Stimulated activated CD4-positive, alpha-beta T cell treated with anti-CD3 and anti-CD28 coated beads, Interleukin-12 subunit alpha, Interleukin-12 subunit beta, amount 100 ng/mL, for 24 hours (primary cell): ENCODE data around the gene TGM5.
"Not testable (repeated sequence)": the region's sequence is repeated elsewhere in the genome, so short reads cannot be mapped to it uniquely, and the experiment has no call there.

ENCODE experiments used
- DNase-seq, 2 experiments: peaks; one replicate each; pipeline ENCODE4 v3.0.0-alpha.2; 2020; ENCODE audit warnings: low read depth in 2 of 2

TGM5 gene

DNA sequence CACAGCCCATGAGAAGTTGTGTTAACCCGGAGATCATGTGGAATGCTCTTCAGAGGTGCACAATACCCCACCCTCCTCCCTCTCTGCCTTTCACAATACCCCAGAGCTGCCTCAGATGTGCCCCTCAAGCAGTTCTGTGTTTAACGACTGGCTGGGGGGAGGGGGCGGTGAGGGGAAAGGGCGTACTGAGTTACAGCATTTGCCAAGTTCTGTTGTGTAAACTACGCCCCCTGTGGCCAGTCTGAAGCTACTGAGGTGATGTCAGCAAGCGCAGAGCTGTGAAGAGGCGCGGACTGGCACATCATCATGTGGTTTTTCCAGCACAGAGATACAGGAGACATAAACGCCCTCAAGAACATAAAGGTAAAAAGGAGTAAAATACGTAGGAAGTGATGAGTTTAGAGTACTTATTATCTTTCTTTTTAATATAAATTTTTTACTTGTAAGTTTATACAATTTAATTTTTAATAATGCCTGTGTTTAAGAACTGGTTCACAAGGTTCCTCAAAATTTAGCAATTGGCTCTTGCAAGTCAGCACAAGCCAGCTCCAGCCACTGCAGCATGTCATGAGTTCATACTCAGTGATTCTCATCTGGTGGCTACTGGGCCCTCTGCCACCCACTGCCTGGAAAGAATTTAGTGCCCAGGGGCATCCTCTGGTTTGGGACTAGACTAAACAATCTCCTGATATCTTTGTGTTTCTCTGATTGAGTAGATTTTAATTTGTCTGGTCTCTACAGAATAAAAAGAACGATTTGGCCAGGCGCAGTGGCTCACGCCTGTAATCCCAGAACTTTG lies 47.6 kb downstream of the TGM5 start:
- no peak for DNase-seq

DNA sequence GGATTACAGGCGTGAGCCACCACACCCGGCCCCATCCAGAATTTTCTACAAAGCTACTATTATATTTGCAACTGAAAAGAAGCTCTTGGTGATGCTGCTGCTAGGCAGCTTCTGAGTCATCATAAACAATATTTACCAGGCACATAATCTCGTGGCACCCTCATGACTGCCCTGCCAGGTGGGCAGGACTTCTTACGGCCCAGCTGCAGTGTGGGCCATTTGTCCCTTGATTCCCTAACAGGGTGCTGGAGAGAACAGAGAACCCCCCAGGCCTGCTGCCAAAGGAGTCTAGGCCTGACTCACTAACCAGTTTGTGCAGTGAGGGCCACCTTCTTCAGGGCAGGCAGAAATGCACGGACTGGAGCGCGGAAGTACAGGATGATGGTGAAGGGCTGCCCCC lies 50.8 kb downstream of the TGM5 start:
- DNase-seq, result no peak

DNA sequence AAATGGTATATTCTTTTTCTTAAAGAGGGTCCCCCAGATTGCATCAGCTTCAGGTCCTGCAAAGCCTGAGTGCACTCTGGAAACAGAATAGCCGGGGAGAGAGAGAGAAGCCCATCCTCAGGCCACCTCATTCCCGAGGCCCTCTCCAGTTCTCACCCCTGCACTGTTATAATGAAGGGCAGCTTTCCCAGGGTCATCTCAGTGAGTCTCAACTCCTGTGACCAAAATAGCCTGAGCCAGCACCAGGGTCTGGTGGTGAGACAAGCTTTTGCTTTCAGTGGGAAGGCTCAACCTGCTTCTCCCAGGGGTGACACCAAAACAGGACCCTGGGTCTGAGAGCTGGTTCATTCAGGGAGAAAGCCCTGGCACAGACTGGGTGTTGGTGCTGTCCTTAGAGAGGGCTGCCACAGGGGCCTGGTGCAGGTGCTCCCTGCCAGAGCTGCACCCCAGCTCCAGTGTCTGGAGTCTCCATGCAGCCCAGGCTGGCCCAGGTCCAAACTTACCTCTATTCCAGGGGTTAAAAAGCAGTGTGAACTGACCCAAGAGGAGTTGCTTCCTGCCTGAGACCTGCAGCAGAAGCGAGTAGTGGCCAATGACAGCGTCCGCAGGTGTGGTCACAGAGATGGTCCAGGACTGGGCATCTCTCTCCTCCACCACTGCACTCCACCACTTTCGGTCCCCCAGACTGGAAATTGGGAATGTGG lies 52.0 kb downstream of the TGM5 start:
- no peak for DNase-seq

DNA sequence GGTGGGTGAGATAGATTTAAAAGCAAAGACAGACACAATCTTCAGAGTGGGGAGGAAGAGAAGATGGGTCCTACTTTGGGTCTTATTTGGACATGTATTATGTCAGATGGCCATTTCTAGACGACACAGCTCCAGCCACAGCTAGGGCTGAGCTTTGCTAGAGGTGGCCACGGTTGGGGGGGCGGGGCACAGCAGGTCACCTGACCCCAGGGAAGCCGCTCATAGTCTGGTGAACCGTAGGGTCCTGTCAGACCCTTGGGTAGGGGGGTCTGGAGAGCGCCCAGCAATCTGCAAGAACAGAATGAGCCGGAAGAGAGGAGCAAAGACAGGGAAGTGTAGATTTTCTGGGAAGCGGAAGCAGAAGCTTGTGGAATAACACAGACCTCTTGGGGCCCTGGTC lies 52.6 kb downstream of the TGM5 start:
- DNase-seq, result no peak

DNA sequence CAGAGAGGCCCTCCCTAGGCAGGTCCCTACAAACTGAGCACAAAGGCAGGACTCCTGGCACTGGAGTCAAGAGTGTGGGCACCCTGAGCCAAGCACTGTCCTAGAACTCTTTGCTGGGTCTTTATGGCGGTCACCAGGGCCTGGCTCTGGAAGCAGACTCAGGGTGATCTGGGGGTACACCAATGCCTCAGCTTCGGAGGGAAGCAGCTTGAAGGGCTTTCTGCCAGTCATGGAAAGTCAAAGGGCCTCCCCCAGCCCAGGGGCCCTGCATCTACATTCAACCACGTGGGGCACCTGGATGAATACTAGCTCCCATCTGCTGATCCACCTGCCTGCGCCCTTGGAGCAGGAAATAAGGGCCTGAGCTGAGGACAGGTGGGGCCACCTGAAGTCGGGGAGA lies 53.3 kb downstream of the TGM5 start:
- DNase-seq, result no peak

DNA sequence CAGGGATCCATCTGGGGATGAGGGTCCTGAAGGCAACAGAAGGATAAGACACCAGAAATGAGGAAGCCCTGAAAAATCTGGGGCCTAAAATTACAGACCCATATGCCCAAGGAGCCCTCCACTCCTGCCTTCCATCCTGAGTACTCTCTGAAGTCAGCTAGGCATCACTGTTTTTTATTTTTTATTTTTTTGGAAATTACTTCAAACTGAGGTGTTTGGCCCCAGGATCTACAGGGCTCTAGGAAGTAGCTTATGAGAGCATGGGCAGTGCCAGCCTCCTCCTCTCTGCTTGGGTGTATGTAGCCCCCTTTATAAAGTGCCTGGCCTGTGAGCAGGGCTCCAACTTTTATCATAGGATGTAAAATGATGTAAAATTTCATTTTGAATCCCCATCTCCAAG lies 53.8 kb downstream of the TGM5 start:
- no peak for DNase-seq

DNA sequence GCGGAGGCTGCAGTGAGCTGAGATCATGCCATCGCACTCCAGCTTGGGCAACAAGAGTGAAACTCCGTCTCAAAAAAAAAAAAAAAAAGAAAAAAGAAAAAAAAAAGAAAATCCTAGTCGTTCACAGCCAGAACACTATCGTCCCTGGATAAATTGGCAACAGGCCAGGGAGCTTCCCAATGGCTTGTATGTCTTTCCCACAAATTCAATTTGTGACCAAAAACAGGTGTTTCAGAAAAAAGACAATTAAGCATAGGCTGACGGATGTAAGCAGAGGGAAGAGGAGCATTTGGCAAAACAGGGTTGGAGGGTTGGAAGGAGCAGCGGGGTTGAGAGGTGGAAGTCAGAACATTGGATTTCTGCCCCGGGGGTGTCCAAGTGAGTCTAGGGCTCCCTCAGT lies 54.4 kb downstream of the TGM5 start:
- no peak for DNase-seq

DNA sequence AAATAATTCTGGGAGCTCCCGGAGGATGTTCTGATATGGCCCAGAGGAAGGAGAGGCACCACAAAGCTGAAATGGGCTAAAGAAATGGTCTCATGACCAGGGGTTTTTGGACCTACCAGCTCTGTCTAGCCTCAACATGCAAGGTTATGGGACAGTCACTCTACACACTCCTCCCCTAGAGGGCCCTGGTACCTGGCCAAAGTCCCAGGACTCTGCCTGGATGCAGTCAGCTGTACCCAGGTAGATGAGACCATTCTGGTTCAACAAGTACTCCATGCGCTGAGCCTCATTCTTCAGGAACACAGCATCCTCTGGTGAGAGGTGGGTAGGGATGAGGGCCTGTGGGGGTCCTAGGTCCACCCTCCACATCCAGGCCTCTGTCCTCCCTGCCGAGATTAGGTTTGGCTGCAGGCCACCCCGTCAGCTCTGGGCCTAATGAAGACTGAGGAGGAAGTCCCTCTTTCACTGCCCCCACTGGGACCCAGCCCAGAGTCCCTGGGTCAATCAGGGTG lies 55.4 kb downstream of the TGM5 start:
- no peak for DNase-seq

DNA sequence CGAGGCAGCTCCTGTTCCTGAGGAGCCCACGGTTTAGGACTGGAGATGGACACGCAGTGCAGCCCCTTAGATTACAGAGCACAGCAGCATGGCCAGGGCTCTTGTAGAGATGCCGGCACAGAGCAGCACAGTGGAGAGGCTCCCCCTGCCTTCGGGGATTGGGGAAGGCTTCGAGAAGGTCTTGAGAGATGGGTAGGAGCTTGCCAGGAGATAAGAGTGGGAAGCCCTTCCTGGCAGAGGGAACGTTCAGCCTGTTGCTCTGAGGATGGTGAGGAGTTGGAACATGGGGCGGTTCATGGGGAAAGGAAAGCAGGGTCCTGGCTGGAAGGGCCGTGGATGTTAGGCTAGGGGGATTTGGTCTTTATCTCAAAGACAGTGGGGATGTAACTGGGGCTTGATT lies 55.9 kb downstream of the TGM5 start:
- no peak for DNase-seq

DNA sequence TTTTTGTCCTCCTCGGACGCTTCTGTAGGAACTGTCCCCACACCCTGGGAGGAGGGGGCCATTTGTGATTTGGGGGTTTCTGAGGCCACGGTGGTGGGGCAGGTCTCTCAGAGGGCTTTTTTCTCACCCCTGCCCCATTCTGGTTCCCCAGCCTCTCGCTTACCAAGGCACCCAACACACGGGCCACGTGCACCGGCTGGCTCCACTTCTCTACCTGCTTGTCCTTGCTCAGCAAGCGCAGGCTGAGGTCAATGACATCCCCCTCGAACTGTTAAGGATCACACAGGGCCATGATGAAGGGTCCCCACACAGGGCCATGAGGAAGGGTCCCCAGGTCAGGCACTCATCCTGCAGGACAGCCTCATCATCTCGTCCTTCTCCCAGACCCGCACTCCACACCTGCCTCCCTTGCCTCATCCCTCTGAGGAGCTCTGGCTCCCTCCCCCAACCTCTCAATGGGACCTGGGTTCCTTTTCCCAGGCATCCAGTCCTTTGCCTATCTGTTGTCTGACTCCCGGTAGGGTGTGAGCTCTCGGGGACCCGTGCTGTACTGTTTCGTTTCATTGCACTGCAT lies 56.5 kb downstream of the TGM5 start:
- DNase-seq, result no peak

DNA sequence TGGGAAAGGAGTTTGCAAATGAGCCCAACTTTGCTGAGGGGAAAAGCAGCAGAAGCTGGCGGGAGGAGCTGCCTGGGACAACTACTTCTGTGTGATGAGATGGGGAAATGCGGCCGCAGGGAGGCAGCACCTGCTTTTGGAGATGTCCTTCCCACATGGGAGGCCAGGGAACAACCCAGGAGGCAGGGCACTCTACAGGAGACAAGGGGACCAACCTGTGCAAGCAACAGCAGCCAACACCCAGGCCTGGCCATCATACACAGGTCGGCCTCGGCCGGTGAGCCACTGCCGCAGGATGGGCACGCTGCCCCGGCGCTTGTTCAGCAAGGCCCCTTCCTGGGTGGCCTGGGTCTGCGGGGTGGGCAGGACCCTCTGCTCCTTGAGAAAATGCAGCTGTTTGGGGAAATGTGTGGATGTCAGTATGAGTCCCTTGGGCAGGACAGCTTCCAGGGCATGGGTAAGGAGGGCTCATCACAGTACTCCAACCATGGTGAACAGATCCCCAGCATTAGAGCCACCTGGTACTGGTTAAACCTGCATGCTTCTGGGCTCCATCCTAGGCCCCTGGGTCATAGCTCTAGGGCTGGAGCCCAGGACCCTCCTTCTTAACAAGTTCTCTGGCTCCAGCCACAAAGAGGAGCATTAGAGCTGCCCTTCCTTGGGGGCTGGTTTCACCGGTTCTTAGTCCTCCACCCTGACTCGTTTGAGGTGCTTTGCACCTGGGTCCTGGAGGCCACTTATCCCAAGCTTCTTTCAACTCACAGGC lies 57.5 kb downstream of the TGM5 start:
- DNase-seq, result no peak

DNA sequence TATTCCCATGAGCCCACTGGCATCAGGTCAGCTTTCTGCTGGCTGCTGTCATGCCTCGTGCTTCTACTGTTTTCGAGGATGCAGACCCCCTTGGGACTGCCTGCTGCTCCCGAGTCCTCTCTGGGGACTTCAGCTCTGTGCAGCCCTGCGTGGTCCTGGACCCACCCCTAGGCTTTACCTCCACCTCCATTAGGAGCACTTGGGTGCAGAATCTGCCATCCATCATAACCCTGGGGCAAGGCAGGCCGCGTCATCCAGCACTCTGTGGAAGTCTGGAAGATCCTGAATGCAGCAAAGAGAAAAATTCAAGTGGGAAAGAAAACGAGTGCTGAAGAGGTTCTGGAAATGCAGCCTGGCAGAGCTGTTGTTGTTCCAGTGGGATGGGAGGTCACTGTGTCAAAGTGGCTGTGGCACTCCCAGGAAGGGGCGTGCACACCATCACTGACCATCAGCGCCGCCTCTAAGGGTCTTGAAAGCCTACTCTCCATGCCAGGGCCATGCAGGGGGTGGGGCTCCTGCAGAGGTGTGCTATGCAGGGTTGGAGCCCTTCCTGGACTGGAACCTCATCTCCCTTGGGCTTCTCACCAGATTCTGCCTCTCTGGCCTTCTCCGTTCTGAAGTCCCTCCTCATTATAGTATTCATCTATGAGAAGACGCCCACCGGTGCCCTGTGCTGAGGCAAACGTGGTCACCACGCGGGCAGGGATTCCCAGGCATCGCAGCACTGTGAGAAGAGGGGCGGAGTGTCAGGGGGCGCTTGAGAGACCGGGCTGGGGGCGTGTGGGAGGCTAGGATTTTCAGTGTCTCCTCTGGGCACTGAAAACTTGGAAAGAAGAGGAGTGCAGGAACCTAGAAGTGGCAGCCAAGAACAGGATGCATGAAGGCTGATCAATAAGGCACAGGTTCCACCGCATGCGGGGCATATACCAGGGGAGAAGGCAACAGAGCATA lies 58.4 kb downstream of the TGM5 start:
- DNase-seq, result no peak

DNA sequence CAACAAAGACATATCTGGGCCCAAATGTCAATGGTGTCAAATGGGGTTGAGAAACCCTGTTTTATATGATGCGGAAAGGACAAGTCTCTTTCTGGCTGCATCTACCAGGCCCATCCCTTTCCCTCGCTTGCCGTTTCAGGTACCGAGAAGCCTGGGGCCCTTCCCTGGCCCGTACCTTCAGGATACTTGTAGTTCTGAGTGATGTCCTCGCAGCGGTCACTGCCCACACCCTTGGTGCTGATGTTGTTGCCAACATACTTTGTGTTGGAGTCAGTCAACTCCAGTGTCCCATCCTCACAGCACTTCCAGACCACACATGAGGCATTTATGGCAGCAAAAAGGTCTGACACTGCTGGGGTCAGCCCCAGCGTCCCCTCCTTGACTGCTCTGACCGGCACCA lies 59.7 kb downstream of the TGM5 start:
- no peak for DNase-seq

DNA sequence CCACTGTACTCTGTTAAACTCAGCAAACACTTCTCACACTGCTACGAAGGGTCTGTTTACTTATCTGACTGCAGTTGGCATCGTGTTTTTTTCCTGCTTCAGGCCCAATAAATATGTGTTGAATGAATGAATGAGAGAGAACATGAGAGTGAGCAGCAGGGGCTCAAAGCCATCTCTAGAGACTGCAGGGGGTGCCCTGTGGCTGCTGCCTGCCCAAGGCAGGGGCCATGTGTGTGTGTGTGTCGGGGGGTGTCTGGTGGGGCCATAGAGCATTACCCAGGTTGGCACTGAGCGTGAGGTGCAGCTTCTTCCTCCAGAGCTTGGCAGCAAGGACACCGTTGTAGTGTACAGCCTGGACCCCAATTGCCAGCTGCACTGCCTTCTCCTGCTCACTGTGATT lies 60.7 kb downstream of the TGM5 start:
- DNase-seq, result no peak

DNA sequence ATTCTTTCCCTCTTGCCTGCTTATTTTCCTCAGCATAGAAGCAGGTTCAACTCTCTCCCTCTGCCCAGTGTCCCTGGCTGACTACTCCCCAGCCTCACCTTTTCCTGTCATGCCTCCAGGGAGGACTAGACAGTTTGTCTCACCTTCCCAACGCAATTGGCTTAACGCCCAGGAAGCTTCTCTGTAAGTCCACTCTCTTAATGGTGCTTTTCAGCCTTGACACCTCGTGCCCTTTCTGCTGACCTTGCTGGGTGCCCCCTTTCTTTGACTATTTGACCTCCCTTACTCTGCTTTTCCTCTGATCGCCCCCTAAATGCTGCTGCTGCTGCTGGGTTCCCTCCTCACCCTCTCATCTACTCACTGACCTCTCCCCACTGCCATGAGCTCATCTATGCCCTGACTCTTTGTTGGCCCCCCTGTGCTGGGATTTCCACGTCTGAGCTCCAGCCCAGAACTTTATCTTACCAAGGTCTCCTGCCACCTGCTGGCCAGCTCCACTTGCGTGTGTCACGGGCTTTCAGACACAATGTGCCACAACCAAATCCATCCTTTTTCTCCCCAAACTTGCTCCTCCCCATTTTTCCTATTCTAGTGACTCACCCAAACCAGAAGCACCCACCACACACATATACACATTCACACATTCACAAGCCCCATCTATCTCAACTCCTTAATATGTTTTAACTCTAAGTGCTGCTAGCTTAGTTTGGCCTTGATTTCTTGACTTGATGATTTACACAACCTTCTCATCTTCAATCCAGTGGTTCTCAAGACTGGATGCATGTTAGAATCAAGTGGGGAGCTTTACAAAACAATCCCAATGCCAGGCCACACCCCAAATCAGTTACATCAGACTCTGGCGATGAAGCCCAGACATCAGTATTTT lies 62.5 kb downstream of the TGM5 start:
- DNase-seq, result peak in 1 of 2 experiments; percentile 28

DNA sequence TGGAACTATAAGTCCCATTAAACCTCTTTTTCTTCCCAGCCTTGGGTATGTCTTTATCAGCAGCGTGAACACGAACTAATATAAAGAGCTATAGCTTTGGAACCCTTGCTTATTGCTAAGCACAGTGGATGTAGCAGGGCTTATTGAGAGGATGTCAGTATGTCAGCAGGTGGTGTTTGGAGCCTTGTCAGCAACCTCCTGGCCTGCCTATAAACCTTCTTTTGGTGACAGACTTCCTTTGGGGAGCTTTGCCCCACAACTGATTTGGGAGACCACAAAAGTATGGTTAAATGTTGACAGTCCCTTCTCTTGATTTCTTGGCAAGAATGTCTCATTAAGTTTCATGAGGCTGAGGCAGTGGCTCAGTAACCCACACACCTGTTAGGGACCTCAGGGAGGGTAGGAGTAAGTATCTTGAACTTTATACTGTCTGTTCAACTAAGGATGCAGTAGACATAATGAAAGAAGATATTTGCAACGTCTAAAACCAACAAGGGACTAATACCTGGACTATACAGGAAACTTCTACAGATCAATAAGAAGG lies 66.7 kb downstream of the TGM5 start:
- DNase-seq, result no peak

DNA sequence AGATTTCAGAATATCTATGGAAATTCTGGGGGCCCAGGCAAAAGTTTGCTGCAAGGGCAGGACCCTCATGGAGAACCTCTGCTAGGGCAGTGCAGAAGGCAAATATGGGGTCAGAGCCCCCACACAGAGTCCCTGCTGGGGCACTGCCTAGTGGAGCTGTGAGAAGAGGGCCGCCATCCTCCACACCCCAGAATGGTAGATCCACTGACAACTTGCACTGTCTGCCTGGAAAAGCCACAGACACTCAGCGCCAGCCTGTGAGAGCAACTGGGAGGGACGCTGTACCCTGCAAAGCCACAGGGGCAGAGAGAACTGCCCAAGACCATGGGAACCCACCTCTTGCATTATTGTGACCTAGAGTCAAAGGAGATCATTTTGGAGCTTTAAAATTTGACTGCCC lies 67.7 kb downstream of the TGM5 start:
- no peak for DNase-seq

DNA sequence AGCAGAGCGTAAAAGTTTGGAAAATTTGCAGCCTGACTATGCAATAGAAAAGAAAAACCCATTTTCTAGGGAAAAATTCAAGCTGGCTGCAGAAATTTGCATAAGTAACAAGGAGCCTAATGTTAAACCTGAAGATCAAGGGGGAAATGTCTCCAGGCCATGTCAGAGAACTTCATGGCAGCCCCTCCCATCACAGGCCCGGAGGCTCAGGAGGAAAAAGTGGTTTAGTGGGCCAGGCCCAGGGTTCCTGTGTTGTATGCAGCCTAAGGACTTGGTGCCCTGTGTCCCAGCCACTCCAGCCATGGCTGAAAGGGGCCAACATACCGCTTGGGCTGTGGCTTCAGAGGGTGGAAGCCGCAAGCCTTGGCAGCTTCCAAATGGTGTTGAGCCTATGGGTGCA lies 68.2 kb downstream of the TGM5 start:
- DNase-seq, result not testable (repeated sequence)

DNA sequence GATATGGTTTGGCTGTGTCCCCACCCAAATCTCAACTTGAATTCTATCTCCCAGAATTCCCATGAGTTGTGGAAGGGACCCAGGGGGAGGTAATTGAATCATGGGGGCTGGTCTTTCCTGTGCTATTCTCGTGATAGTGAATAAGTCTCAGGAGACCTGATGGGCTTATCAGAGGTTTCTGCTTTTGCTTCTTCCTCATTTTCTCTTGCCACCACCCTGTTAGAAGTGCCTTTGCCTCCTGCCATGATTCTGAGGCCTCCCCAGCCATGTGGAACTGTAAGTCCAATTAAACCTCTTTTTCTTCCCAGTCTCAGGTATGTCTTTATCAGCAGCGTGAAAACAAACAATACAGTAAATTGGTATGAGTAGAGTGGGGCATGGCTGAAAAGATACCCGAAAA lies 69.0 kb downstream of the TGM5 start:
- not testable (repeated sequence) for DNase-seq
